EH (cell line): ENCODE measurements around the gene GRK4.
"Not testable (repeated sequence)": the region's sequence is repeated elsewhere in the genome, so short reads cannot be mapped to it uniquely, and the experiment has no call there.

Experiments used
- DNase-seq: peaks from one replicate; pipeline ENCODE4 v3.0.0-alpha.2; 2015; ENCODE audit warnings: low read depth

The GRK4 gene

GRCh38 chr4:3040452-3041191 is 77.3 kb downstream of the GRK4 start:
- no peak for DNase-seq

GRCh38 chr4:3041192-3042142 is 78.1 kb downstream of the GRK4 start:
- DNase-seq, result peak; percentile 80

- no peak for DNase-seq
Measured at GRCh38 chr4:3042226-3042625, 78.9 kb downstream of the GRK4 start.

GRCh38 chr4:3043282-3044020 is 80.1 kb downstream of the GRK4 start:
- no peak for DNase-seq

GRCh38 chr4:3044870-3045819 is 81.8 kb downstream of the GRK4 start:
- DNase-seq, result peak; percentile 75

- no peak for DNase-seq
Measured at GRCh38 chr4:3046162-3046561, 82.8 kb downstream of the GRK4 start.

- DNase-seq, result no peak
Measured at GRCh38 chr4:3046623-3047022, 83.3 kb downstream of the GRK4 start.

GRCh38 chr4:3047464-3048286 is 84.3 kb downstream of the GRK4 start:
- peak; percentile 65 for DNase-seq

- not testable (repeated sequence) for DNase-seq
Measured at GRCh38 chr4:3051141-3051897, 87.9 kb downstream of the GRK4 start.

- DNase-seq, result no peak
Measured at GRCh38 chr4:3054169-3054759, 90.9 kb downstream of the GRK4 start.

GRCh38 chr4:3059943-3060342 is 96.6 kb downstream of the GRK4 start:
- no peak for DNase-seq

GRCh38 chr4:3060946-3061345 is 97.6 kb downstream of the GRK4 start:
- DNase-seq, result no peak

- DNase-seq, result peak; percentile 77
Measured at GRCh38 chr4:3062471-3062870, 99.1 kb downstream of the GRK4 start.

- DNase-seq, result no peak
Measured at GRCh38 chr4:3065551-3065950, 102.2 kb downstream of the GRK4 start.

- peak; percentile 7 for DNase-seq
Measured at GRCh38 chr4:3066836-3067400, 103.5 kb downstream of the GRK4 start.

GRCh38 chr4:3067473-3068001 is 104.2 kb downstream of the GRK4 start:
- DNase-seq, result no peak

- DNase-seq, result no peak
Measured at GRCh38 chr4:3069661-3070199, 106.4 kb downstream of the GRK4 start.
